AG09309 (cell line): ENCODE data around the gene YJEFN3.

Source experiments
- DNase-seq: peaks from one replicate; pipeline ENCODE4 v3.0.0-alpha.2; 2010; ENCODE audit warnings: low read depth
- H3K4me3 ChIP-seq: 2 replicates; pipeline ENCODE4 v1.5.1; 2011; ENCODE audit warnings: mild to moderate bottlenecking, low read depth, low read length, moderate library complexity; ENCODE audit not compliant: control insufficient read depth
- CTCF ChIP-seq: IDR thresholded peaks from 2 replicates; pipeline ENCODE4 v1.5.1; 2011; ENCODE audit warnings: mild to moderate bottlenecking, low read depth, low read length, inconsistent platforms; ENCODE audit not compliant: insufficient read depth, control insufficient read depth; ENCODE audit errors: missing control alignments

The YJEFN3 gene

DNA sequence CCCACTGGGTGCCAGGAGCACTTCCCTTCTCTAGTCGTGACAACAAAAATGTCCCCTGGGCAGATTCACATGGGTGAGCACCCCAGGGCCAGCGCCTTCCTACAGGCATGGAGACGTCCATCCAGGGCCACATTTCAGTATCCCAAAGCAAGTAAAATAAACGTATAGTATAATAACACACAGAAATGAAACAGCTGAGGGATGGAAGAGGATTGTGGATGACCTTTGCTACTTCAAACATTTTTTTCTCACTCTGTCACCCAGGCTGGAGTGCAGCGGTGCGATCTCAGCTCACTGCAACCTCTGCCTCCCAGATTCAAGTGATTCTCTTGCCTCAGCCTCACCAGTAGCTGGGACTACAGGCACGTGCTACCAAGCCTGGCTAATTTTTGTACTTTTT lies 37.6 kb downstream of the YJEFN3 start:
- no peak for DNase-seq
- TF ChIP-seq CTCF = no peak

GRCh38 chr19:19567391-19567790 lies 38.7 kb downstream of the YJEFN3 start:
- DNase-seq = no peak
- no peak for TF ChIP-seq CTCF
- H3K4me3 ChIP-seq = no peak overlapping the region

More for the DNA sequence above, 37.6 kb downstream of the YJEFN3 start:
- no peak overlapping the region for H3K4me3 ChIP-seq

- no peak for TF ChIP-seq CTCF
- no peak overlapping the region for H3K4me3 ChIP-seq
- DNase-seq = no peak
These were observed 40.4 kb downstream of the YJEFN3 start for GRCh38 chr19:19568802-19569756.

DNA sequence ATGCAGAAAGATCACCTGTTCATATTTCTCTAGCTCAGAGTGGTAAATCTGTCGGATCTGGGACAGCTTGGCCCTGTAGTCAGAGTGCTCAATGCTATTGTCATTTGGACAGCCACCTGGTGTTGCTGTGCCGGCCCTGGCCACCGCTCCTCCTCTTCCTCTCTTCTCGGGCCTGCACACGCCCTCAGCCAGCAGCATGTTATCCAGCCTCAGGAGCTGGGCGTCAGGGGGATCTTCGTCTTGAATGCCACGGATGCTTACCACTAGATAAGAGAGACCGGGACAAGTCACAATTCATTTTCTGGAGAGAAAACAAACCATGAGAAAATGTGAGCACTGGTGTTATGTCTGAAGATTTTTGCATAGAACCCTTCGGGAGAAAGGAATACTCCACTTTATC lies 41.9 kb downstream of the YJEFN3 start:
- no peak for TF ChIP-seq CTCF
- DNase-seq = no peak
- H3K4me3 ChIP-seq = no peak overlapping the region

GRCh38 chr19:19571071-19571786 lies 42.5 kb downstream of the YJEFN3 start:
- H3K4me3 ChIP-seq = no peak overlapping the region
- no peak for DNase-seq
- TF ChIP-seq CTCF = no peak

DNA sequence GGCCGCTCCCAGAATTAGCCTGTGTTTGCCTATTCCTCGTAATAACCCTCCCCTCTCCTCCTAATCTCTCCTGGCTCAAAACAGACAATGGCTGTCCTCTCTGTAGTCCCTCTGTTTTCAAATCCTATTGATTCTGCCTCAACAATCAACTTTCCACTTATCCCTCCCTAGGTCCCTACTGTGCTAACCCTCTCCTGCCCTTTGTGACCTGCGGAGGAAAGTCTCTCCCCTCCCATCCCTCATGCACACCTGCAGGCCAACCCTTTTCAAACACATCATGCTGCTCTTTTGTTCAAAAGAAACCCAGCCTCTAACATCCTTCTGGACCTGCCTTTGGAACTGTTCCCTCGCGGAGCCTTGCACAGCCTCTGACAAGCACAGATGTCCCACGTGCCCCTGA lies 46.7 kb downstream of the YJEFN3 start:
- DNase-seq = no peak
- TF ChIP-seq CTCF = no peak
- H3K4me3 ChIP-seq = no peak overlapping the region
